Endothelial cell of umbilical vein (primary cell): ENCODE measurements around the gene ZNF341. TPM values are rescaled to one million over a fixed set of nuclear protein-coding genes. Genes with fewer than 3 reads are reported as not detected.

Experiments
- BruUV-seq: library from RNA; stranded (reverse); fragments of 400-500 nt; replicated peaks from 2 replicates; lab custom pipeline; 2021; lab: Mats Ljungman, UMichigan
- CTCF ChIA-PET: fragments of 300-600, 350-600 bp; sonication (Branson Sonifier 250); formaldehyde crosslinking; loops from one replicate; lab custom pipeline; 2021; ENCODE audit warnings: antibody characterized with exemption, inconsistent platforms; lab: Charles Lee
- POLR2A ChIA-PET: fragments of 300-600, 350-600 bp; sonication (Branson Sonifier 250); formaldehyde crosslinking; loops from one replicate; lab custom pipeline; 2021; ENCODE audit warnings: antibody characterized with exemption, inconsistent platforms; lab: Charles Lee
- DNase-seq: peaks from one replicate; pipeline ENCODE4 v3.0.0-alpha.2; 2011; ENCODE audit warnings: low read depth, low spot score
- FAIRE-seq: peaks from 2 replicates; lab custom pipeline; 2011; peaks lifted over from hg19 to GRCh38; lab: Jason Lieb, UNC
- H2AFZ ChIP-seq: 2 replicates; pipeline ENCODE4 v1.6.0; 2012; ENCODE audit warnings: low read depth, low read length, control low read depth, inconsistent platforms
- H3K27ac ChIP-seq: 2 replicates; pipeline ENCODE4 v1.5.1; 2011; ENCODE audit warnings: low read depth, mild to moderate bottlenecking, control low read depth, low read length, moderate library complexity; ENCODE audit not compliant: insufficient read depth
- H3K27me3 ChIP-seq, 2 experiments: 2 replicates each; pipeline versions ENCODE4 v1.6.0 to v1.6.1; 2011; ENCODE audit warnings: low read length in 2 of 2, mixed read lengths in 1 of 2; ENCODE audit not compliant: control insufficient read depth in 2 of 2, insufficient read depth in 2 of 2
- H3K36me3 ChIP-seq, 2 experiments: 2 replicates in 1 of 2; 3 replicates in 1 of 2; pipeline ENCODE4 v1.5.1; 2011; ENCODE audit warnings: low read length in 2 of 2, mild to moderate bottlenecking in 1 of 2, moderate library complexity in 1 of 2; ENCODE audit not compliant: control insufficient read depth in 2 of 2, insufficient read depth in 2 of 2; ENCODE audit errors: extremely low read depth in 1 of 2
- H3K4me1 ChIP-seq: 3 replicates; pipeline ENCODE4 v1.5.1; 2011; ENCODE audit warnings: mild to moderate bottlenecking, low read length; ENCODE audit not compliant: control insufficient read depth, insufficient read depth; ENCODE audit errors: extremely low read depth
- H3K4me2 ChIP-seq: 2 replicates; pipeline ENCODE4 v1.6.1; 2011; ENCODE audit warnings: low read length, control low read depth, mixed read lengths; ENCODE audit not compliant: insufficient read depth
- H3K4me3 ChIP-seq, 3 experiments: fragments of 200-600 bp in 1 of 3; sonication (generic), shearing (Covaris generic) in 1 of 3; replicated peaks in 1 of 3; 2 replicates each; pipeline ENCODE4 v1.5.1; 2011 to 2016; ENCODE audit warnings: control low read depth in 3 of 3, low read length in 3 of 3, mild to moderate bottlenecking in 2 of 3, inconsistent platforms in 1 of 3, low read depth in 1 of 3, moderate library complexity in 1 of 3; ENCODE audit not compliant: insufficient read depth in 1 of 3
- H3K79me2 ChIP-seq: 2 replicates; pipeline ENCODE4 v1.6.0; 2012; ENCODE audit warnings: low read length, inconsistent platforms; ENCODE audit not compliant: control insufficient read depth, insufficient read depth
- H3K9ac ChIP-seq: replicated peaks from 2 replicates; pipeline ENCODE3; 2011; ENCODE audit warnings: low read length, control low read depth; ENCODE audit not compliant: insufficient read depth; ENCODE audit errors: extremely low read depth
- H3K9me1 ChIP-seq: replicated peaks from 3 replicates; pipeline ENCODE4 v1.6.0; 2011; ENCODE audit warnings: mild to moderate bottlenecking, low read length; ENCODE audit not compliant: control insufficient read depth, insufficient read depth; ENCODE audit errors: extremely low read depth
- H3K9me3 ChIP-seq: replicated peaks from 2 replicates; pipeline ENCODE4 v1.5.1; 2012; ENCODE audit warnings: low read length, inconsistent platforms; ENCODE audit not compliant: control insufficient read depth, insufficient read depth
- H4K20me1 ChIP-seq: replicated peaks from 2 replicates; pipeline ENCODE3; 2011; ENCODE audit warnings: mild to moderate bottlenecking, low read length; ENCODE audit not compliant: control insufficient read depth, insufficient read depth; ENCODE audit errors: extremely low read depth
- EZH2 ChIP-seq: IDR thresholded peaks from 2 replicates; pipeline ENCODE4 v1.6.1; 2012; ENCODE audit warnings: borderline replicate concordance, low read depth, mild to moderate bottlenecking, moderate library complexity, low read length, inconsistent platforms; ENCODE audit not compliant: severe bottlenecking
- FOS ChIP-seq: IDR thresholded peaks from 2 replicates; pipeline ENCODE4 v1.6.1; 2011; ENCODE audit warnings: mild to moderate bottlenecking, low read length, moderate library complexity, borderline replicate concordance; ENCODE audit not compliant: insufficient read depth
- GATA2 ChIP-seq: IDR thresholded peaks from 2 replicates; pipeline ENCODE4 v1.7.0; 2011; ENCODE audit warnings: low read depth, mild to moderate bottlenecking, moderate library complexity, mixed read lengths, low read length; ENCODE audit not compliant: insufficient read length, insufficient read depth
- JUN ChIP-seq: IDR thresholded peaks from 2 replicates; pipeline ENCODE4 v1.6.1; 2011; ENCODE audit warnings: borderline replicate concordance, low read depth; ENCODE audit not compliant: insufficient read length, insufficient read depth
- MYC ChIP-seq: IDR thresholded peaks from one replicate; pipeline ENCODE4 v1.6.1; 2011; ENCODE audit warnings: mild to moderate bottlenecking, low read depth, low read length
- POLR2A ChIP-seq: IDR thresholded peaks from 2 replicates; pipeline ENCODE4 v1.6.1; 2012; ENCODE audit warnings: low read depth, mild to moderate bottlenecking, control low read depth, low read length
- POLR2AphosphoS5 ChIP-seq: IDR thresholded peaks from 2 replicates; pipeline ENCODE4 v1.6.1; 2012; ENCODE audit warnings: low read depth, mild to moderate bottlenecking, control low read depth, low read length, moderate library complexity; ENCODE audit not compliant: insufficient read depth
- dilution Hi-C: fragments of 300-500 bp; cut with MboI; formaldehyde crosslinking; loops from one replicate; pipeline ENCODE4 v1.15.0; 2019; ENCODE audit warnings: low sequenced_read_pairs; ENCODE audit not compliant: extremely low pct_ligation_motif_present
- intact Hi-C: fragments of 100-400 bp; cut with micrococcal nuclease; formaldehyde crosslinking; loops from one replicate; pipeline ENCODE4 v1.10.0; 2022
- polyA plus RNA-seq, 4 experiments: library from polyadenylated mRNA; depleted of rRNA in 3 of 4; stranded (reverse) in 3 of 4; unstranded in 1 of 4; fragments of >200 nt; gene quantifications; 2 replicates each; pipeline versions ENCODE4 v1.2.1 to v1.2.3, GENCODE V29; 2011 to 2012; ENCODE audit warnings: missing spikeins in 1 of 4
- total RNA-seq: library from RNA; stranded (reverse); gene quantifications from 2 replicates; pipeline ENCODE4 v1.2.3, GENCODE V29; 2021
- TF ChIP-seq, protein P1 (sequence below): IDR thresholded peaks from 2 replicates; pipeline ENCODE4 v1.6.1; 2011; ENCODE audit not compliant: insufficient read depth, insufficient read length
- TF ChIP-seq, protein P2 (sequence below), 2 donors: IDR thresholded peaks; 1 replicate in 1 of 2; 2 replicates in 1 of 2; pipeline ENCODE4 v1.5.1; 2011; ENCODE audit warnings: low read length in 2 of 2, mild to moderate bottlenecking in 2 of 2, moderate library complexity in 2 of 2, control low read depth in 1 of 2, inconsistent platforms in 1 of 2, low read depth in 1 of 2; ENCODE audit not compliant: insufficient read depth in 1 of 2; ENCODE audit errors: extremely low read depth in 1 of 2

The ZNF341 gene
- total and polyA plus RNA-seq, 2 donors (not counting 3 experiments of a cell fraction or from before 2014, with no cell fraction given): 4.9 TPM

DNA sequence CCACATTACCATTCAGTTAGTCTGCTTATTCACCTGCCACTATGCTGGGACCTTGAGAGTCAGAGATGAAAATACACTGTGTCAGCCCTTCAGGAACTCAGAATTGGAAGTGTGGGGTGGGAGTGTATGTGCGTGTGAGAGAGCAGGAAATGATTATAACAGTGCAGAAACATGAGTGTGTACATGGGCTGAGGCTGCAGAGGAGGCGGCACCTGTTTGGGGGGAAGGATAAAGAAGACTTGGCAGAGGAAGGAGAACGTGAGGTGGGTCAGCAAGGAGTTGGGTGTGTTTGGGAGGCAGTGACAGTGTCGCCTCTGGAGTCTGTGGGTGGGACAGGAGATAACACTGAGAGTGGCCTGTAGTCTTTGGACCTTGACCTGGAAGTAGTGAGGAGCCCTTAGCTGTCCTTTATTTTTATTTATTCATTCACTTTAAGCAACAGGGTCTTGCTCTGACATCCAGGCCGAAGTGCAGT lies 82.5 kb downstream of the ZNF341 start:
- ChIA-PET POLR2A (no interaction called here), CTCF (interaction anchor here (0.6 to 4.0 kb wide), 7 partner anchors 18 to 370 kb away, joined by 3 to 14 read pairs (median 4); partner anchors contain the start of gene ZNF341)
- TF ChIP-seq MYC (no peak), FOS (no peak), POLR2AphosphoS5 (no peak), JUN (no peak), GATA2 (no peak), EZH2 (no peak), POLR2A (no peak)
- TF ChIP-seq, protein P1, sequence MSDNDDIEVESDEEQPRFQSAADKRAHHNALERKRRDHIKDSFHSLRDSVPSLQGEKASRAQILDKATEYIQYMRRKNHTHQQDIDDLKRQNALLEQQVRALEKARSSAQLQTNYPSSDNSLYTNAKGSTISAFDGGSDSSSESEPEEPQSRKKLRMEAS: no peak
- TF ChIP-seq, protein P2, sequence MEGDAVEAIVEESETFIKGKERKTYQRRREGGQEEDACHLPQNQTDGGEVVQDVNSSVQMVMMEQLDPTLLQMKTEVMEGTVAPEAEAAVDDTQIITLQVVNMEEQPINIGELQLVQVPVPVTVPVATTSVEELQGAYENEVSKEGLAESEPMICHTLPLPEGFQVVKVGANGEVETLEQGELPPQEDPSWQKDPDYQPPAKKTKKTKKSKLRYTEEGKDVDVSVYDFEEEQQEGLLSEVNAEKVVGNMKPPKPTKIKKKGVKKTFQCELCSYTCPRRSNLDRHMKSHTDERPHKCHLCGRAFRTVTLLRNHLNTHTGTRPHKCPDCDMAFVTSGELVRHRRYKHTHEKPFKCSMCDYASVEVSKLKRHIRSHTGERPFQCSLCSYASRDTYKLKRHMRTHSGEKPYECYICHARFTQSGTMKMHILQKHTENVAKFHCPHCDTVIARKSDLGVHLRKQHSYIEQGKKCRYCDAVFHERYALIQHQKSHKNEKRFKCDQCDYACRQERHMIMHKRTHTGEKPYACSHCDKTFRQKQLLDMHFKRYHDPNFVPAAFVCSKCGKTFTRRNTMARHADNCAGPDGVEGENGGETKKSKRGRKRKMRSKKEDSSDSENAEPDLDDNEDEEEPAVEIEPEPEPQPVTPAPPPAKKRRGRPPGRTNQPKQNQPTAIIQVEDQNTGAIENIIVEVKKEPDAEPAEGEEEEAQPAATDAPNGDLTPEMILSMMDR (IDR thresholded peaks at IDR 0.05; ENCODE audit: extremely low read depth in 1 of 2, insufficient read depth in 1 of 2, low read depth in 1 of 2, low read length in 2 of 2): no peak
- Histone ChIP-seq H3K4me2 (peak overlapping the region; percentile 26), H3K36me3 (peaks cover 0 to 3% of the 10 kb centered on the region in 2 experiments), H4K20me1 (peaks cover 21% of the 10 kb centered on the region), H3K4me3 (no peak overlapping the region), H3K9me1 (peaks cover 2% of the 10 kb centered on the region), H3K79me2 (peaks cover 76% of the 10 kb centered on the region), H3K9me3 (no peaks in the 10 kb centered on the region), H2AFZ (no peak overlapping the region), H3K27me3 (no peaks in the 10 kb centered on the region), H3K27ac (peak overlapping the region; percentile 24), H3K4me1 (peaks cover 23% of the 10 kb centered on the region), H3K9ac (no peak overlapping the region)
- dilution Hi-C loops (no loop called here), intact Hi-C loops (no loop called here)
- BruUV-seq: no TSS peak
- DNase-seq: peak; percentile 66
- FAIRE-seq: peak; percentile 69
